Coronary artery (tissue), 2 donors: Measurements from ENCODE around the gene PFDN4.

Experiments used
- DNase-seq: peaks from one replicate; pipeline ENCODE4 v3.0.0-alpha.2; 2017; ENCODE audit warnings: low spot score
- H3K27ac ChIP-seq, 2 donors: fragments of 200-600 bp; sonication (generic); one replicate each; pipeline ENCODE4 v1.5.1; 2016 to 2019
- H3K4me3 ChIP-seq: fragments of 200-600 bp; sonication (generic); 2 replicates; pipeline ENCODE4 v1.5.1; 2016; ENCODE audit warnings: mild to moderate bottlenecking, moderate library complexity
- TF ChIP-seq, protein P1 (sequence below): fragments of 200-600 bp; sonication (generic); IDR thresholded peaks from one replicate; pipeline ENCODE4 v1.5.1; 2019; ENCODE audit warnings: antibody characterized with exemption

PFDN4 gene

GRCh38 chr20:54174457-54175175 is 33.3 kb upstream of the PFDN4 start:
- peak overlapping the region; percentile 59 for H3K4me3 ChIP-seq
- no peak for DNase-seq
- no peak overlapping the region for H3K27ac ChIP-seq
- TF ChIP-seq, protein P1, sequence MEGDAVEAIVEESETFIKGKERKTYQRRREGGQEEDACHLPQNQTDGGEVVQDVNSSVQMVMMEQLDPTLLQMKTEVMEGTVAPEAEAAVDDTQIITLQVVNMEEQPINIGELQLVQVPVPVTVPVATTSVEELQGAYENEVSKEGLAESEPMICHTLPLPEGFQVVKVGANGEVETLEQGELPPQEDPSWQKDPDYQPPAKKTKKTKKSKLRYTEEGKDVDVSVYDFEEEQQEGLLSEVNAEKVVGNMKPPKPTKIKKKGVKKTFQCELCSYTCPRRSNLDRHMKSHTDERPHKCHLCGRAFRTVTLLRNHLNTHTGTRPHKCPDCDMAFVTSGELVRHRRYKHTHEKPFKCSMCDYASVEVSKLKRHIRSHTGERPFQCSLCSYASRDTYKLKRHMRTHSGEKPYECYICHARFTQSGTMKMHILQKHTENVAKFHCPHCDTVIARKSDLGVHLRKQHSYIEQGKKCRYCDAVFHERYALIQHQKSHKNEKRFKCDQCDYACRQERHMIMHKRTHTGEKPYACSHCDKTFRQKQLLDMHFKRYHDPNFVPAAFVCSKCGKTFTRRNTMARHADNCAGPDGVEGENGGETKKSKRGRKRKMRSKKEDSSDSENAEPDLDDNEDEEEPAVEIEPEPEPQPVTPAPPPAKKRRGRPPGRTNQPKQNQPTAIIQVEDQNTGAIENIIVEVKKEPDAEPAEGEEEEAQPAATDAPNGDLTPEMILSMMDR, result no peak

DNA sequence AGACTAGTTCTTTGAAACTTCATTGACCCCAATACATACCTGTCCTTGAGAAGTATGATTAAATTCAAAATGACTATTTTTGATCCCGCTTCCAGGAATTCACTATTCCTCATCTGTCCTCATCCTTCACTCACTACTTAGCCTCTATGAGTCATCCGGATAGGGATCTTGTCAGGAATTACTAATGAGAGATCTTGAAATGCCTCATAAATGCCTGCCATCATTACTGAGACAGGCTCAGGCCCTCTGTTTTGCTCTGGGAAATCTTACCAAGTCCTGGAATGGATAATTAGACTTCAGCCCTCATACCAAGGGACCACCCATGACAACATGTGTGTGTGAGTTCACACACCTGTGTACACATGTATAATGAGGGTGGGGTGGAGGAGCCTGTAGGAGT is 31.3 kb upstream of the PFDN4 start:
- TF ChIP-seq, protein P1, result no peak
- no peak overlapping the region for H3K27ac ChIP-seq
- DNase-seq, result no peak
- H3K4me3 ChIP-seq, result no peak overlapping the region

DNA sequence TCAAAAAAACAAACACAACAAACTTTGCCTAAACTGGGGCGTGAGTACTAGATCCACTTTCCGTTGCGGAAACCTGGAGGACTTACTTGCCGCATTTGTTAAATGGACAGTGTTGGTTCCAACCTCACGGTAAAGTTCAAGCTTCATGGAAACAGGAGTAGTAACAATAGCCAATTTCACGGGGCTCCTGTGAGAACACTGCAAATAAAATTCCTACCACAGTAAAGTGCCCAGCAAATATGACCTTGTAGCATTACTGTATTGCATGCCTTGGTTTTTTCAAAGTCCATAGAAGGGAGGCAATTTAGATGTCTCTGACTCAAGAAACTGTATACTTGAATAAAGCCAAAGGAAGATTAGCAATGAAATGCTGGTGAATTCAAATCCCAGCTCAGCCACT is 30.5 kb upstream of the PFDN4 start:
- TF ChIP-seq, protein P1, result no peak
- H3K4me3 ChIP-seq, result no peak overlapping the region
- no peak for DNase-seq
- no peak overlapping the region for H3K27ac ChIP-seq

DNA sequence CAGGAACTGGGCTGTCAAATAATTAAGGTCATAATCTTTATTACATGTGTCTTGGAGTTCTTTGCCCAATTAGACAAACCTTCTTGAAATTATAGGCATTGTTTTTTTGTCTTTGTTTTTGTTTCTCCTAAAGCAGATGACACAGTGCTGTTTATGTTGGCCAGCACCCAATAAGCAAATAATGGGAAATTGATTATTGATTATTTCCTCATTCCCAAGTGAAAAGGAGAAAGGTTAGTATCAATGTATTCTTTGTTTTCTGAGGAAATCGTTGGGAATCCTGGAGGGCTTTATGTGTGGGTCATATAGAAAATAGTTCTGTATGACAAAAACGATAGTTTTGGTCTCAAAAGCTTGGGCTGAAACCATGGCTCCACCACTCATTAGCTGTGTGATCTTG is 29.6 kb upstream of the PFDN4 start:
- no peak overlapping the region for H3K27ac ChIP-seq
- DNase-seq, result no peak
- TF ChIP-seq, protein P1, result no peak
- no peak overlapping the region for H3K4me3 ChIP-seq

- TF ChIP-seq, protein P1, result no peak
- no peak for DNase-seq
- Histone ChIP-seq H3K4me3 (no peak overlapping the region), H3K27ac (no peak overlapping the region)
These were observed 27.9 kb upstream of the PFDN4 start for GRCh38 chr20:54179946-54180345.

DNA sequence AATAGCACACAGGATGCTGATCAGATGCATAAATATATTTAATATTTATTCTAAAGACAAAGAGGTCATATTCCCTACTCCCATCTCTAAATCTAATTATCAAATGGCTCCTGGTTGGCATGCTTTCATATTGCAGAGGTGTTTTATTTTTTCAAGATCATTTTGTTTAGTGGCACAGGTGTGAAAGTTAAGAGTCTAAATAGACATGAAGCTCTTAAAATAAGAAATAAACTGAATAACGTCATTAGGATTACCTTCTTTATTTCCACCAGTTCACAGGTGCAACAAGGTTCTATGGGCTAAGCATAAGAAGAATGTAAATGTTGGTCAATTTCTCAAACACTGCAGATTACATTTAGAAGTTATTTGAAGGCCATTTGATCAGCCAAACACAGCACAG is 27.0 kb upstream of the PFDN4 start:
- Histone ChIP-seq H3K4me3 (no peak overlapping the region), H3K27ac (no peak overlapping the region)
- TF ChIP-seq, protein P1, result no peak
- no peak for DNase-seq

- no peak for DNase-seq
- Histone ChIP-seq H3K4me3 (no peak overlapping the region), H3K27ac (no peak overlapping the region)
- TF ChIP-seq, protein P1, result no peak
These were observed 23.8 kb upstream of the PFDN4 start for GRCh38 chr20:54184071-54184470.
